Stimulated activated CD4-positive, alpha-beta T cell treated with anti-CD3 and anti-CD28 coated beads, TNF-alpha, amount 100 ng/mL, for 1 hour (primary cell): ENCODE measurements around the gene NUDT12.

Experiments used
- DNase-seq, 3 donors: peaks; one replicate each; pipeline ENCODE4 v3.0.0-alpha.2; 2020; ENCODE audit warnings: low read depth in 3 of 3, low spot score in 1 of 3

NUDT12 gene

DNA sequence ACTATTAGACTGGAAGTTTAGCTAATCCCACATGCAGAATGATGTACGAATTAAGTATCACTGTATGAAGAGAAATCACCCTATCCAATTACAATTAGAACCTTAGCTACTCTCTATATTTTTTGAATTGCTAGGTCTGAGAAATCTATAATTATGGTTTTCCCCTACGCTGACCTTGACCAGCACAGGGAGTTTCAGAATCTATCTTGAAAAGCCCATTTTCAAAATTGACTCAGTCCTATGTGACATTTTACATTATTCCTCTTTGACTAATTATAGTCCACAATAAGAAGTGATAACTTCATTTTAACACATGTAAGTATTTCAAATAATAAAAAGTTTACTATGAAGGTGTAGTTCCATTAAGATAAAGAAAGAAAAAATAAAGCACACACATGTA, 21.5 kb downstream of the NUDT12 start:
- DNase-seq = no peak

DNA sequence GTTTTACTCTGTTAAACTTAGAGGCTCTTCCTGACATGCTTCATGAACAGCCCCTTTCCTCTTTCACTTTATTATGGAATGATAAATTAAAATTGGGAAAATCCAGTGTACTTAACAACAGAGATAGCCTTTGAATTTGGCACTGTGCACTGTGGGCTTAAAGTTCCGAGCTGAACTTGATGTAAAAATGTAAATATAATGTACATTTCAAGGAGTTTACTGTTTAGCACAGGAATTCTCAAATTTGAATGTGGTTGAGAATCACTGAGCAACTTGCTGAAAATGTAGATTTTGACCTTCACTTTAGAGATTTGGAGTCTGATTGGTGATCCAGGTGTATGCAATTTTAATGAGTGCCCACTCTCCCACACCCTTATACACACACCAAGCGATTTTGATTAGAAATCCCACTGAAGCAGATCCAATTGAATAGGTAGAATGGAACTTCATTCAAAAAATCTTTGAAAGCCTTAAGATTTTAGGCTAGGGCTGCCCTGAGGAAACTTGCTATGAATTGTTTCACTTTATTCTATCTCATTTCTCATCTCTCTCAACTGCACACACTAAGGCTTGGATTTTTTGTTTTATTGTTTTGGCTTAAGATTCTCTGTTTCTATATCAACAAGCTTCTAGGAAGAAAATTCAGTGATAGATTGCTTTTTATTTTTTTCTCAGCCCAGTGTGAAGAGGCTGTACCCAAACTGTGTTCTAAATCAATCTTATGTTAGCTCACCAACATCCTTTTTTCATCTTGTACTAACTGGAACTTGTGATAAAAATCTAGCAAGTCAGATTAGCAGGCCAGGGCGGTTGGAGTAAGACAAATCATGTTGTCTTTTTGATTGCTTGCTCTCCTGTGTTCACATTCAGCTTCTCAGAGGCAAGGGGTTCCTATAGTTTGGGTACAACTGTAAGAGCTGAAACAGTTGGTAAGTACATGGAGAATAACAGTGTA, 22.9 kb downstream of the NUDT12 start:
- no peak for DNase-seq

DNA sequence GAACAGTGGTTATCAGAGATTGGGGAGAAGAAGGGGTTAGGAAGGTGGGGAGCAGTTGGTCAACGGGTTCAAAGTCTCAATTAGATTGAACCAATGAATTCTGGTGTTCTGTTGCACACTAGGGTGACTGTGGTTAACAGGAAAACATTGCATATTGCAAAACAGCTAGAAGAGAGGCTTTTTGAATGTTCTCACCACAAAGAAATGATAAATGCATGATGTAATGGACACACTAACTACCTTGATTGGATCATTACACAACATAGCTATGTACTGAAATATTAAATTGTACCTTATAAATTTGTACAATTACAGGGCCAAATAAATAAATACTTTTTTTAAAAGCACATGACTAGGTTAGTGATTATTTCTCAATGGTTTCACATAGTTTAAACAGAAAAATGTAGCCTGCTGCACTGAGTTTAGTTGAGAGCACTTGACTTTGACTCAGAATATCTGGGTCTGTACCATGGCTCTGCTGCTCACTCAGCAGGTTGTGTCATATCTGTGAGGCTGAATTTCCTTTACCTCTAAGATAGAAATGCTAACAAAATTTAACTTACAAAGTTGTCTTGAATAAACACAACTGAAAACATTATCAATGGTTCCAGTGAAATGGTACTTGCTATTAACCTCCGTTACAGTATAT, 30.4 kb downstream of the NUDT12 start:
- no peak for DNase-seq

DNA sequence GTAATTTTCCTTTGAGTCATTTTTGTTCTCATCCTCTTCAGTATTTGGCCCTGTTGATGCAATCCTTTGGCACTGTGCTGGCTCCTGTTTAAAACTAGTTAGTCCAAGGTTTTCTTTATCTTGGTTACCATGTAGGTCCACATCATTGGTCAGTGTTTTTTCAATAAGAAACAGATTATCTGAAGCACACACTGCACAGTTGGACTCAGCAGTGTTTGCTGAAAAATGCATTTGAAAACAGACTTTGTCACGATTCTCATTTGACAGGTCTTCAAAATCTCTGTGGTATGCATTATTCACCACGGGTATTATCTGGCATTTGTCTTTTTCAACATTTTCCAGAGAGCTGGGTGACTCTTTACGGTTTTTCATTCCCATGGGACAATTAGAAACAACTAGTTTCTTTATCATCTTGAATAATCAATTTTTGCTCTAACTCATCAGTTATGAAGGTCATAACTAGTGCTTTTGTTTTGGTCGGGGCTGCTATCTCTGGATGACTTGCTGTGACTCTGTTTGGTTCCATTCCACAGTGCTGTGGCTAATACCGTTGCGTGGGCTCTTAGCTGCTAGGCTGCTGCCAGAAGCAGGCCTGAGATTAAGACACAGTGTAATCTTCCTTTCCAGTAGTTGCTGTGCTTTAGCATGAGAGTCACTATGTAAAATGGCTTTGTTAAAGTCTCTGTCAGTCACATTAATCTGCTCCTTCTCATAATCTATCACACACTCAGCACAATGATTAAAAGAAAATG, 36.2 kb downstream of the NUDT12 start:
- DNase-seq = no peak

- DNase-seq = no peak
Observed at GRCh38 chr5:103525361-103525760, 37.2 kb downstream of the NUDT12 start.

DNA sequence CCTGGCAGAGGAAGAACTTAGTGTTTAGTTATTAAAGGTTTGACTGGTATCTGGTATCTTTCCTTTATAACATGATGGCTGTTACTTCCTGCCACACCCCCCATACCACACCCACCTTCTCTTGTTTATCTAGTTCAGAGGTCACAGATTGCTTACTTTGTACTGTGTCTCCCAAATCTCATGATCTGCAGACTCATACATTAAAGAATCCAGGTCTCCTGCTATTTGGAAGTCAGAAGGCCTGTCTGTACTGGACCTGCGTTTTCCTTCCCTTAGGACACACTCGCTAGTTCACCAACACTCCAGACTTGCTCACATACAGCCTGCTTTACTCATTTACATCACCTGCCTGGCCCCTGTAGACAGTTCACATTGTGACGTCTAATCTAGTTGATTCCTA, 39.3 kb downstream of the NUDT12 start:
- no peak for DNase-seq

DNA sequence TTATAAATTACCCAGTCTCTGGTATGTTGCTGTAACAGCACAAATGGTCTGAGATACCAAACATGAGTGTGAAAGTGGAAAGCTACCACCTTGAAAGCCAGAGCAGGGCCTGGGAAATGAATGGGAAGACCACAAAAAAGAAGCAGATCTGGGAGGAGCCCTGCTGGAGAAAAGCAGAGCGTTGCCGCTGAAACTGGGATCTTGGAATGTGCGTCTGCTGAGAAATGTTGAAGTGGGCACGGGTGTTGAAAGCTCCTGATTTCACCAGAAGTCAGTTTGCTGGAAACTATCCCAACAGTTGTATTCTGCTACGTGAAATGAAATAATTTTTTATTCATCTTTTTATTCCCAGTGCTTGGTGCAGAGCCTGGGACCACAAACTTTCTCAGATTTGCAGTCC, 40.0 kb downstream of the NUDT12 start:
- DNase-seq = no peak

DNA sequence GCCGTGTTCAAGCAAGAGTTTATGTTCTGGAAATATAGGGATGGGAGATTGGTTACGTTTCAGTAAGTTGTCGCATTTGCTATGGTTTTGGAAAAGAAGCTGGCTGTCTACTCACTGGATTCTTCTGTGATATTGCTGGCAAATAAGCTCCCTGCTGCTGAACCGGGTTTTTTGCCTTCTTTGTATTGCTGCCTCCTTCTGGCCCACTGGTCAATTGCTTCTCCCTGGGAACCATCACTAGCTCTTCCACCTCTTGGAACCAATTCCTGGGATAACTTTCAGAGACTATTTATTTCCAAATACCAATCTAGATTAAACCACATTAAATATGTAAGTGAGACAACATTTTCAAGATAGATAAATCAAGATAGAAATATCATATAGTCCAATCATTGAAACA, 43.0 kb downstream of the NUDT12 start:
- DNase-seq = no peak

GRCh38 chr5:103514371-103514770, 48.2 kb downstream of the NUDT12 start:
- DNase-seq = no peak

GRCh38 chr5:103513701-103514100, 48.9 kb downstream of the NUDT12 start:
- no peak for DNase-seq

- DNase-seq = no peak
Observed at GRCh38 chr5:103512500-103512899, 50.1 kb downstream of the NUDT12 start.

DNA sequence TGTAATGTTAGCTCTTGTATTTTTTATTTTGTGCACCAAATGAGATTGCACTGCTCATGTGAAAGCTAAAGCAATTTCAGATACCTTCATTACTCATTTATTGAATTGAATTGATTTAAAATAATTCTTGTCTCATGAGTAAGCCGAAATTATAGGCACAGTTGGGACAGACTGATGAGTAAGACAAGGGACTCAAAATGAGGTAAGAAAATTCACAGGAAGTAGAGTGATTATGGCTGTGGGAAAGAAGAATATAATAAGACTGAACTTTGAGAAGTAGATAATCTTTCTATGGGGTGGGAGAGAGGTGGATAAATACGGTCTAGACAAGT, 51.1 kb downstream of the NUDT12 start:
- DNase-seq = no peak

GRCh38 chr5:103510851-103511553, 51.6 kb downstream of the NUDT12 start:
- no peak for DNase-seq

GRCh38 chr5:103505581-103506305, 56.8 kb downstream of the NUDT12 start:
- no peak for DNase-seq

DNA sequence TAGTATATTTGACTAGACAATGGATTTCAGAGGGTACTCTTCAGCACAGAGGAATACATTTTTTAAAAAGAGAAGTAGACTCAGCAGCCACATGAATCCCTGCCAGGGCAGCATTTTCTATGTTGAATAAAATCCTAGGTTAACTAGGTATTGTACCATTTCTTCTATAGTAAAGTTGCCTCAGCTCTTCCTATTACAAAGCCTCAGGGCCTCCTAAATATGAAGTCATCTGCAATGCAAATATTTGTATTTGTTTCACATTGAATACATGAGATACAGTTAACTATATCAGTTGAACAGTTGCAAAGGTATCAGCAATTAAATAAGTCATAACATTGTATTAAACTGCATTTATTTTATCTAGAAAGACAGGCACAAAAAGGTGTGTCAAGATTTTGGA, 59.5 kb downstream of the NUDT12 start:
- no peak for DNase-seq

DNA sequence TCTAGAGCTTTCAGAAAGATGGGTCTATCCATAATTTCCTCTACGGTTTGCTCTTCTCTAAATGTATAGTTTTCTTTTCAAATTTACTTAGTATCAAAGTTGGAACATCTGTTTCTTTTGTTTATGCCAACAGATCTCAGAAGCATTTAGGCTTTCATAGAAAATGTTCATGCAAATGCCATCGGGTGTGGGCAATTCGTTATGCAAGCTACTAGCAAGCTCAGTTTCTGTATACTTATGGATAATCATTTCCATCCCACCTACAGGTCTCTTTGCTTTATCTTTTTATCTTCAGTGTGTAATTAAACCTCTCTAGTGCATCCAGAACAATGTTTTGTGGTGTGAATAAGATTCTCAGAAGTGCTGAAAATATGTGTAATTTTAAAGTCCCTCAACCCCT, 59.9 kb downstream of the NUDT12 start:
- DNase-seq = no peak
